Hepatocyte (in vitro differentiated cells): ENCODE results near the gene COX7A2L. TPM values are rescaled to one million over a fixed set of nuclear protein-coding genes. Genes with fewer than 3 reads are reported as not detected.
A peak's percentile ranks its signal among the peaks of the same experiment; 100 is the strongest.

ENCODE experiments used
- DNase-seq: peaks from one replicate; pipeline ENCODE4 v3.0.0-alpha.2; 2016; ENCODE audit warnings: low spot score
- H2AFZ ChIP-seq: fragments of 200-600 bp; sonication (generic); 2 replicates; pipeline ENCODE4 v1.6.0; 2016; ENCODE audit warnings: antibody characterized with exemption, mild to moderate bottlenecking
- H3K27ac ChIP-seq: fragments of 200-600 bp; sonication (generic); 2 replicates; pipeline ENCODE4 v1.5.1; 2016; ENCODE audit warnings: mild to moderate bottlenecking
- H3K27me3 ChIP-seq: fragments of 200-600 bp; sonication (generic); 2 replicates; pipeline ENCODE4 v1.6.1; 2016
- H3K36me3 ChIP-seq: fragments of 200-600 bp; sonication (generic); replicated peaks from 2 replicates; pipeline ENCODE4 v1.5.1; 2016; ENCODE audit warnings: low read depth; ENCODE audit not compliant: insufficient read depth
- H3K4me1 ChIP-seq: fragments of 200-600 bp; sonication (generic); 2 replicates; pipeline ENCODE4 v1.5.1; 2016; ENCODE audit warnings: mild to moderate bottlenecking, moderate library complexity; ENCODE audit not compliant: insufficient read depth
- H3K4me2 ChIP-seq: fragments of 200-600 bp; sonication (generic); 2 replicates; pipeline ENCODE4 v1.6.0; 2016
- H3K4me3 ChIP-seq: fragments of 200-600 bp; sonication (generic); 2 replicates; pipeline ENCODE4 v1.5.1; 2016; ENCODE audit warnings: mild to moderate bottlenecking
- H3K79me2 ChIP-seq: fragments of 200-600 bp; sonication (generic); 2 replicates; pipeline ENCODE4 v1.6.0; 2017; ENCODE audit warnings: mild to moderate bottlenecking
- H3K9me2 ChIP-seq: fragments of 200-600 bp; sonication (generic); replicated peaks from 2 replicates; pipeline ENCODE4 v1.6.0; 2017; ENCODE audit warnings: mild to moderate bottlenecking; ENCODE audit not compliant: insufficient read depth
- H3K9me3 ChIP-seq: fragments of 200-600 bp; sonication (generic); 2 replicates; pipeline ENCODE4 v1.5.1; 2016; ENCODE audit warnings: low read depth, mild to moderate bottlenecking
- H4K20me1 ChIP-seq: fragments of 200-600 bp; sonication (generic); 2 replicates; pipeline ENCODE4 v1.6.0; 2016; ENCODE audit warnings: mild to moderate bottlenecking; ENCODE audit not compliant: insufficient read depth, poor library complexity, severe bottlenecking
- CTCF ChIP-seq: fragments of 200-600 bp; sonication (generic); IDR thresholded peaks from 2 replicates; pipeline ENCODE4 v1.5.1; 2016; ENCODE audit warnings: antibody characterized with exemption, mild to moderate bottlenecking; ENCODE audit not compliant: poor library complexity
- EZH2 ChIP-seq: fragments of 200-600 bp; sonication (generic); IDR thresholded peaks from 2 replicates; pipeline ENCODE4 v1.6.1; 2016; ENCODE audit warnings: antibody characterized with exemption, mild to moderate bottlenecking, borderline replicate concordance
- EZH2phosphoT487 ChIP-seq: fragments of 200-600 bp; sonication (generic); IDR thresholded peaks from one replicate; pipeline ENCODE4 v1.6.1; 2018; ENCODE audit warnings: antibody characterized with exemption, mild to moderate bottlenecking, low read depth, moderate library complexity; ENCODE audit not compliant: unreplicated experiment, severe bottlenecking
- WGBS: methylation state at CpG from one replicate; pipeline ENCODE4 v1.1.6; 2016; ENCODE audit warnings: low lambda C conversion rate; ENCODE audit errors: missing lambda C conversion rate; 5-methylcytosine and 5-hydroxymethylcytosine counted together
- polyA plus RNA-seq: library from polyadenylated mRNA; unstranded; fragments of >200 nt; fragmentation: Nextera tagmentation; extraction: Ambion mirVana; gene quantifications from 2 replicates; pipeline ENCODE4 v1.2.1, GENCODE V29; 2016
- total RNA-seq: library from RNA; depleted of rRNA; stranded (reverse); fragments of >200 nt; gene quantifications from 2 replicates; pipeline ENCODE4 v1.2.3, GENCODE V29; 2014

COX7A2L gene
- total and polyA plus RNA-seq, 2 experiments from 2014 or later: 134 to 247 TPM

DNA sequence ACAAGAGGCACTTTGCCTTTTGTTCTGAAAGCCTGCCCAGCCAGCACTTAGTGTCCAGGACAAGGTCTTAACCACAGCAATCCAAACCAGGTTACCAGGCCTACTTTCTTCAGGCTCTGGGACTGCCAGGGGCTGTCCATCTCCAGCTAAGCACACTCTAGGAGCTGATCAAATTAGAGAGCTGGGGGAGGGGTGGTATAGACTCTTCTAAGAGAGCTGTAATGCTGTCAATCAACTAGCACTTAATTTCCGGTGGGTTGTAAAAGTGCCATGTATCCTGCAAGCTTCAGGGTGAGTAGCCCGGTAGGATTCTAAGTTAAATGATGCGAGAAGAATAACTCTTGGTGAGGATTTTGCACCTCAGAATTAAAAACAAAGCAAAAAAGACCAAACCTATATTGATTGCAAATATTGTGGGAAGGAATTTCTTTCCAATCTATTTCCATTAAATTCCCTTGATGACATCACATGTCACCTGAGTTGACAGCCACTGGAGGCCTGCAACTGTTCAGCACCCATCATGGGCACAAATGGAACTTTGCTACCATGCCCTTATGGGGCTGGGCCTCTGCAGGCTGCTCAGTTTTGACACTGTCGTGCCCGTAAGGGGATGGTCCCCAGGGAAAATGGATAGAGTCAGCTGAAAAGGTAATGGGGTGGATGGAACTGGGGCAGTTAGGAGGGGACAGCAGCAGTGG lies 8.7 kb upstream of the COX7A2L start:
- 61% methylated on average over 5 of the region's 5 CpGs for WGBS
- DNase-seq: peak; percentile 41
- Histone ChIP-seq H4K20me1 (no peaks in the 10 kb centered on the region), H3K79me2 (no peaks in the 10 kb centered on the region), H3K27ac (no peak overlapping the region), H3K4me2 (no peak overlapping the region), H3K27me3 (no peaks in the 10 kb centered on the region), H2AFZ (no peak overlapping the region), H3K4me3 (no peak overlapping the region), H3K9me3 (no peaks in the 10 kb centered on the region), H3K36me3 (no peaks in the 10 kb centered on the region), H3K4me1 (peaks cover 4% of the 10 kb centered on the region), H3K9me2 (no peaks in the 10 kb centered on the region)
- TF ChIP-seq EZH2 (no peak), EZH2phosphoT487 (no peak), CTCF (no peak)

- no peaks in the 10 kb centered on the region for H4K20me1 ChIP-seq
- peaks cover 4% of the 10 kb centered on the region for H3K4me1 ChIP-seq
- DNase-seq: no peak
- no peaks in the 10 kb centered on the region for H3K9me3 ChIP-seq
- no peaks in the 10 kb centered on the region for H3K36me3 ChIP-seq
- H3K4me2 ChIP-seq: no peak overlapping the region
- TF ChIP-seq EZH2phosphoT487 (no peak), CTCF (no peak)
- H3K27me3 ChIP-seq: no peaks in the 10 kb centered on the region
- WGBS: 64% methylated on average over 7 of the region's 7 CpGs
- no peak overlapping the region for H3K27ac ChIP-seq
- no peaks in the 10 kb centered on the region for H3K79me2 ChIP-seq
- no peaks in the 10 kb centered on the region for H3K9me2 ChIP-seq
- no peak overlapping the region for H2AFZ ChIP-seq
- no peak overlapping the region for H3K4me3 ChIP-seq
These were observed 8.0 kb upstream of the COX7A2L start for GRCh38 chr2:42368817-42369531.

DNA sequence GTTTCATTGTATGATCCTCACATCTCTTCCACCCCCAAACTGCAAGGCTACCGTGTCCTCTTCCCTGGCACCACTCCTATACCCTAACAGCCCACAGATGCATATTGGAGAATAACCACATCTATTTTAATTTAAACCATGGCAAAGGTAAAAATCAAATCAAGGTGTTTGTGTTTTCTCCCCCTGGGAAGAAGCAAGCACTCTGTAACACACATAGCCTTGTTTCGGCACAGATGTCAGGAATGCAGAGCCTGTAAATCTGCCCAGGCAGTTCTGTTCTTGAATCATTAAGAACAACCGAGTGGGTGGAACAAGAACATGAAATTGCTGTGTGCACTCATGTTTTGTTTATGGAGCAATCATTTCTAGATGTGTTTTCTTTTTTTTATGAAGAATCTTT lies 6.8 kb upstream of the COX7A2L start:
- TF ChIP-seq CTCF (no peak), EZH2phosphoT487 (no peak), EZH2 (no peak)
- 47% methylated on average over 3 of the region's 3 CpGs for WGBS
- Histone ChIP-seq H3K27ac (no peak overlapping the region), H3K36me3 (no peaks in the 10 kb centered on the region), H3K27me3 (no peaks in the 10 kb centered on the region), H3K4me2 (no peak overlapping the region), H3K4me3 (no peak overlapping the region), H4K20me1 (no peaks in the 10 kb centered on the region), H3K9me2 (no peaks in the 10 kb centered on the region), H2AFZ (no peak overlapping the region), H3K9me3 (no peaks in the 10 kb centered on the region), H3K4me1 (peaks cover 4% of the 10 kb centered on the region), H3K79me2 (no peaks in the 10 kb centered on the region)
- peak; percentile 23 for DNase-seq
